HG03565 (cell line): ENCODE measurements around the gene GDI1.

Experiments used
- ATAC-seq: cut with Tn5 transposase; IDR thresholded peaks from one replicate; pipeline ENCODE4 v1.9.1; 2021; ENCODE audit warnings: mild to moderate bottlenecking, moderate library complexity; ENCODE audit not compliant: unreplicated experiment

GDI1 gene

GRCh38 chrX:154478728-154479622 lies 42.0 kb downstream of the GDI1 start, which contains the start of gene LAGE3:
Gene LAGE3, minus strand, starts transcription at chrX:154479281. Its CDS starts 366 bp downstream, at chrX:154478915.
- ATAC-seq, result peak; percentile 77

GRCh38 chrX:154481195-154481594 lies 44.2 kb downstream of the GDI1 start:
- no peak for ATAC-seq

DNA sequence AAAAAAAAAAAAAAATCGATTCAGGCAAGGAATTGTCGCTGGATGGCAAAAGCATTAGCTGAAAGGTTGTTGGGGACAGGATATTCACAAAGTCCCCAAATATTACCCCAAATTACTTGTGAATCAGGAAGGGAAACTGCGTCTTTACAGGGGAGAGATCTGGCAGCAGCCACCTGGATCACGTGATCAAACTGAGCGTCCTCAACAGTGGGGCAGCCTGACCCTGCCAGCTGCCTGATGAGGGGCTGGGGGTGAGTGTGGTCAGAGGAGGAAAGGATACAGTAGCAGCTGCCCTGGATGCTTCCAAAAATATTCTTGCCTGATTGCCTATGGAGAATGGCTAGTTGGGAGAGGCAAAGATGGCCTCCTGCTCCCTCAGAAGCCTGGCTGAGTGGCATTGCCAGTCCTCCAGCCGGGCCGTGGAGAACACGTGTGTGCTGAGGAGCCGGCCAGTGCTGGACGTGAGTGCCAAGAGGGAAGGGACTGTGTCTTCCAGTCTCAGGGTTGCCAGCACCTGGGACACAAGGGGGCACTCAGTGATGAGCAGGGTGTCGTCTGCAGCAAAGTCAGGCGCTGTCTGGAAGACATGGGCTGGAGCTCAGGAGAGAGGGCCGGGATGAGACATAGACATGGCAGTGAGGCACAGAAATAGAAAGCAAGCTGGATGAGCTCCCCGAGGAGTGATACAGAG lies 45.1 kb downstream of the GDI1 start:
- no peak for ATAC-seq

DNA sequence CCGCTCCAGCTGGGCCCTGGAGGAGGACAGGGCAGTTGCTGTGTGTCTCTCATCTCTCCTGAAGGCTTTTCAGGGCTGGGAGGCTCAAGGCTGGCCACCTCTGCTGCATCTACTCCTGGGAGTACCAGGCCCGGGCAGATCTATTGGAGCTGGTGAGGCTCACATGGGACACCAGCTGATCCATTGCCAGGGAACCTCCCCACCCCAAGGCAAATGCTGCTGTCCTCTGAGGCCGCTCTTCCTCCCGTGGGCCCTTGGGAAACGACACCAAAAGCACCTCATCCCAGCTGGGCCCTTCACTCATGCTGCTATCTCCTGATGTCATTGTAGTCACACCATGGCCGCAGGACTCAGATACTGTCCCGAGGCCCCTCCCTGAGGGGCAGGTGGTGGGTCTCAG lies 45.8 kb downstream of the GDI1 start:
- no peak for ATAC-seq

- ATAC-seq, result no peak
These were observed 46.4 kb downstream of the GDI1 start for GRCh38 chrX:154483325-154483724.

GRCh38 chrX:154484255-154485149 lies 47.5 kb downstream of the GDI1 start:
- no peak for ATAC-seq

- no peak for ATAC-seq
These were observed 48.4 kb downstream of the GDI1 start for GRCh38 chrX:154485150-154486051.

DNA sequence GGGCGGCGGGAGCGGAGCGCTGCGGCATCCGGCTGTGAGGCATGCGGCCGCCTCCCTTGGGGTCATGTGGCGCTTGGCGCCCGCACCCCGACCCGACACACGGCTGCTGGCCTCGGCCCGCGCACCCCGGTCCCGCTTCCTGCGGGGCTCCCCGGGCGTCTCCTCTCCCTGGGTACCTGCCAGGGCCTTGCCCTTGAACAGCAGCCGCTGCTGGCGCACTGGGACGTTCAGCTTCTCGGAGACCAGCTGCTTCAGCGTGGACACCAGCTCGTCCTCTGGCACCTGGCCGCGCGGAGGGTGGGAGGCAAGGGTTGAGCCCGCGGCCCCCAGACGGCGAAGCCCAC lies 49.1 kb downstream of the GDI1 start:
- no peak for ATAC-seq

DNA sequence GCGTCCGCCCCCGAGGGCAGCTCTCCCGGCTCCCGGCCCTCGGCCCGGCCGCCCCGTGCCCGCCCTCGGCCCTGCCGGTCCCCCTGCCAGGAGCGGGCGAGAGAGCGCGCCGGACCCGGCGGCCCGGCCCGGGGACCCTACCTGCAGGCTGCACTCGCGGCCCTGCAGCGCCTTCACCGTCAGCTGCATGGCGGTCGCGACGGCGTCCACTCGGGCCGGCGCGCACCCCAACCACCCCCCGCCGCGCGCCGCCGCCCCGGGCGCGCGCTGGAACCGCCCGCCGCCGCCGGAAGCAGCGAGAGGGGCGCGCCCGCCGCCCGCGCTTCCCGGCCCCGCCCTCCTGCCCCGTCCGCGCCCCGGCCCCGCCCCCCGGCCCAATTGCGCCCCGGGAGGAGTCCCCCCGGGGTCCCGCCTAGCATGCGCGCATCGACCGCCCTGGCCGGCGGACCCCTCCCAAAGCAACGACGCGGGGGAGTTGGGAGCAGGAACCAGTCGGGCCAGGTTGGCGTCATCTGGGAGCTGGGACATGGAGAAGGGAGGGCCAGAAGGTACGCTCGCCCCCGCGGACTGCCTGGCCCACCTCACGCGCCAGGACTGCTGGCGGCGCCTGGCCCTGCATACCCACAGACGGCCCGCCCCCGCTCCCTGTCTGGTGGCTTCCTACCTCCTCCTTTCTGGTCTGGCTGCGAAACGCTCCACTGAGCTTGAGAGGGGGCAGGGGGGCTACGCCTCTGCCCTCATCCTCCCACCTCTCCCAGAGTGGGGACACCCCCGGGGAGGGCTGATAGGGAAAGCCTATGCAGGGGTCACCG lies 49.6 kb downstream of the GDI1 start, which contains the start of gene UBL4A:
Gene UBL4A (minus strand): TSS at position 220 of the 812 bp plus-strand sequence. CDS start 31 bp downstream, at position 189.
- no peak for ATAC-seq

GRCh38 chrX:154487518-154488290 lies 50.8 kb downstream of the GDI1 start:
- ATAC-seq, result no peak

DNA sequence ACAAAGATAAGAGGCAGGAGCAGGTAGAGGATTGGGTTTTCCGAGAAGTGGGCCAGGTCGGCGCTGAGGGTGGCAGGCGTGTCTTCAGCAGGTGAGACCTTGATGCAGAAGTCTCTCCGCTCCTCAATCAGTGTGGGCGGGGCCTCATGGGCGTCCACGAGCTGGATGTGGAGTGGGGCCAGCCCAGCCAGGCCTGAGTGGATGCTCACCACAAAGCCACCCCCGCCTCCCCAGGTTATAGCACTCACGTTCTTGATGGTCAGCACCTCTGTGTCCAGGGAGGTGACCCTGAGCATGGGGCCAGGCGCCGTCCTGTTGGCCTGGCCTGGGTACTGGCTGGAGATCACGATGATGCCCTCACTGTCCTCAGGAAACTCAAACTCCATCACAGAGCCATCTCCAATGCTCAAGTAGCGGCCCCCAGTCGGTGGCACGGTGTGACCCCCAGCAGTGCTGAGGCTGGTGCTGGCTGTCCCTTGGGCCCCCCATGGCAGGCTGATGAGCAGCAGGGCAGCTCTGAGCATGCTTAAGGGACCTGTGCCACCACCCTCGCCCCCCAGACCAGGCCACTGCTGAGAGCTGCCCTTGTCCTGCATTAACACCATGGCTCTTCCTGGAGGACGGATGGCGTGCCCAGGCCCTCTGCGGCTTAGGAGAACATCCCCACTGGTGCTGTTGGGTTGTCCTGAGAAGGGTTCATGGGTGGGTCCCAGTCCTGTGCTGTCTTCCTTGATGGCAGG lies 51.6 kb downstream of the GDI1 start:
- no peak for ATAC-seq

DNA sequence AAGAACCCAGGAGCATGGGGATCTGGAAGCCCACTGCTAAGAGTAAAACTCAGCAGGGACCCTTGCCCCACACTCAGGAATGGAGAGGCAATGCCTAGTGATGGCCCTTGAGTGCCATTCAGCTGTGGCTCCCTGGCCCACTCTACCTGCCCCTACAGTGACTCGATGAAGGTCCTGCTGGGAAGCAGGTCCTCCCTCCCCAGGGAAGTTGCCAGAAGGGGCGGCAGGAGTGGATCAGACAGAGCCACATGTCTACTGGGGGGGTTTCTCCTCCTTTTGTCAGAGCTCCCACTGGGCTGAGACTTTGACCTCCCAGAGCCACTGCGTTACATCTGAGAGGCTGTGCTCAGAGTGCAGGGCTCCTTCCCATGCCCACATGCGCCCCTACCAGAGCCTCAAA lies 52.2 kb downstream of the GDI1 start:
- ATAC-seq, result no peak

DNA sequence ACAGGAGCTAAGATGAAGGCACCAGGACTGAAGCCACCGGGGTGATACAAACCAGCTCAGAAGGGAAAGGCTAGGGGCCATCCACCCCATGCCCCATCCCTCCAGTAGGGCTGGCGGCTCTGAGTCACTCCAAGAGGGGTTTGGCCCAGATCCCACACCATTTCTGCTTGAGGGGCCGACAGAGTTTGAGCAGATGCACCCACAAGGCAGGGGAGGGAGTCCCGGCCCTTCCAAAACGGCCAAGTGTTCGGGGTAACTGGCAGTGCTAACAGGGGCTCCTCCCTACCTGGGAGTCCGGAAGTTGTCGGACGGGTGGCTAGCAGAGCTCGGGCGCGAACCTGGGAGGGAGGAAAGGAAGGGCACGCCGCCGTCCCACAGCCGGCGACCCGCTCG lies 53.1 kb downstream of the GDI1 start:
- peak; percentile 9 for ATAC-seq

GRCh38 chrX:154490414-154491083 lies 53.6 kb downstream of the GDI1 start, which contains the start of gene SLC10A3:
Gene SLC10A3, minus strand, starts transcription at chrX:154490629. Its CDS starts 1,689 bp downstream, at chrX:154488940.
- peak; percentile 75 for ATAC-seq
